Measurements from ENCODE around the gene CTNNA2.

Gene CTNNA2

GRCh38 chr2:80461505-80462197 is 948.8 kb downstream of the CTNNA2 start:
- no peak for DNase-seq

GRCh38 chr2:80462654-80463053 is 949.8 kb downstream of the CTNNA2 start:
- no peak for DNase-seq

DNA sequence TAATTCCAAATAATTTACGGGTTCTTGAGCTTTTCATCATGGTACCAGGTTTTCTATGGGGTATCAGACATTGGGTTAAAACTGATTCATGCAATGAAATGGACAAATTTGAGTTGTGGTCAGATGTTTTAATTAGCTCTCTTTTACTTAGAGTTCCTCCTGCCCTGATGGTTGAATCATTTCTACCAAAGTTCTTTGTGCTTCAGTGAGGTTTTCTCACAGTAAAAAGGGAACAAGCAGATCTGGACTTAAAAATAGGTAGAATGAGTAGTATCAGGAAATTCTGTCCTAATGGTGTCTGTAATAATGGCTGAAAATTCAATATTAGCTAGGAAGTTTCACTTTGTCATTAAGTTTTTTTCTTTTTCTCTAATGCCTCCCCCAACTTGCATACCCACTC is 951.4 kb downstream of the CTNNA2 start:
- DNase-seq, result no peak

DNA sequence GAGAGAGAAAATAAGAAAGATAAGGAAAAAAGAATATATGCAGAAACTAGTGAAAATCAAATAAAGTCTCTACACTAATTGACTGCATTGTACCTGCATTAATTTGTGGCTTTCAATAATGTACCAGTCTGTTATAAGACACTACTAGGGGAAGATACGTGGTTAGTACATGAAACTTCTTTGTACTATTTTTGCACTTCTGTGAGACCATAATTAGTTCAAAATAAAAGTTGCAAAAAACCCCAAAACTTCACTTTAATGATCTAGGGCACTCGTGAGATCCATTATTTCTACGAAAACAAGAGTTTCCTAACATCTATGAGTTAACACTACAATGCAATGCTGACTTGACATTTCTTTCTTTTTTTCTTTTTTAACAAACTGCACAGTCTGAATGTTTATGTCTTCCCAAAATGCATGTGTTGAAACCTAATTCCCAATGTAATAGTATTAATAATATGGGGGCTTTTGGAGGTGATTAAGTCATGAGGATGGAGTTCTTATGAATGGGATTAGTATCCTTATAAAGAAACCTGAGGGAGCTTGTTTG is 954.5 kb downstream of the CTNNA2 start:
- DNase-seq, result no peak

DNA sequence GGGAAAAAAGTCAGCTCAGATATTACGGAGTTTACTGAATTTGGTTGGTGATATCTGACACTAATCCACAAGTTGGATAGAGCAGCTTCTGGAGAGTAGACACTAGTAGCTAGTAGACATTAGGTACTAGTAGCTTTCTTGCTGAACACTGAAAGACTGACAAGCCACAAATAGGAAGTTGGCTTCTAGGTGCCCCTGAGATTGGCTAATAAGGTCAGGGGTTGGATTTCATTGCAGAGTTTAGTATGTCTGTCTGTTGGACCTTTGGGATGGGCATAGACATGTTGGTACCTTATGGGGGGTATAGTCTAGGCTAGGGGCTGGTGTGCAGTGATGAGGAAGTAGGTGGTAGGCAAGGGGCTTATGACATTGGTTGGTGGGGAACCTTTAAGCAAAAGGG is 956.6 kb downstream of the CTNNA2 start:
- DNase-seq, result no peak

GRCh38 chr2:80473069-80473468 is 960.2 kb downstream of the CTNNA2 start:
- no peak for DNase-seq

GRCh38 chr2:80473796-80474195 is 960.9 kb downstream of the CTNNA2 start:
- DNase-seq, result no peak

DNA sequence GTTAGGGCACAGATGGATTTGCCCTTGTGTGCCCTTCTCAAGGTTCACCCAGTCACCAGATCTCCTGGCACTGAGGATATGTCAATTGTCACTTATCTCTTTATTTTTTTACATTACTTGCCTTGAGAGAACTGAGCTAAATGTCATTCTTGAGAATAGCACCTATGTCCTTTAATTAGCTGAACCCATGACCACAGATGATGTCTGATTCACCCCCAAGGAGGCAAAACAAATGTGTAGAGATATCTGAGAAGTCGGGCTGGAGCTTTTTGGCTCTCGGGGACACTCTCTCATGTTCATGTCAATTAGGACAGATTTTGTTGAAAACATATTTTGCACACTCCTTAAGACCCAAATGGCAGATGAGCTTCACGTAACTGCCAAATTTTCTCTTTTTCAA is 963.1 kb downstream of the CTNNA2 start:
- no peak for DNase-seq

GRCh38 chr2:80476535-80477117 is 963.8 kb downstream of the CTNNA2 start:
- no peak for DNase-seq

GRCh38 chr2:80482276-80482675 is 969.4 kb downstream of the CTNNA2 start:
- no peak for DNase-seq

DNA sequence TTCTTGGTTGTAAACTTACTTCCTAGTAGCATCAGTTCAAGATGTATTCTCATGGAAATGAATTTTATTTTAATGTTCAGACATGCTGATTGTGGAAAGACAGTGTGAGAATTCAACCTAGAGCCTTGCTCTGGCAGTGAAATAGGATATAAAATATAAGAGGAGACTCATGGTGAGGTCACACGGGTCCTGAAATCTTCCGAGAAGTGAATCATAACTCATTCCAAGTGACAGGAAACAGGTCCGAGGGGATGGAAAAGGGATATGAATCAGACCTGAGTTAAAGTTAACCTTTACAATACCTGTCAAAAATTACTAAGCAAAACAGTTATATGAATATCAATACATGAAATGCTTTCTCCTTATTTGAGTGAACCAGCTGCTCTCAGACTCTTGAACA is 976.9 kb downstream of the CTNNA2 start:
- no peak for DNase-seq

- DNase-seq, result no peak
Measured at GRCh38 chr2:80490964-80491363, 978.1 kb downstream of the CTNNA2 start.

DNA sequence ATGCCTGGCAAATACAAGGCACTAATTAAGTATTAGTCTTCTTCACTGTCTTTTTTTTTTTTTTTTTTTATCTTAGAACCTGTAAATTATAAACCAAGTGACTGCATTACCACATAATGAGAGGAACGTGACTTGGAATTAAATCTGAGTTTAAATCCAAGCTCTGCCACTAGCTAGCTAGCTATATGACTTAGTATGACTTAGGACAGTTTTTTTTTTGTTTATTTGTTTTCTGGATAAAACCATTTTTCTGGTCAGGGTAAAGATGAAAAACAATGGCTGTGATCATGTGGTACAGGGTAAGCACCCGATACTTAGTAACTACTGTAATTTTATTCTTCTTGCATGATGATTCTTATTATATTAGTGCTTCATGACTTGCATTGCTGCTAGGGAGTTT is 983.5 kb downstream of the CTNNA2 start:
- no peak for DNase-seq

GRCh38 chr2:80496775-80497174 is 983.9 kb downstream of the CTNNA2 start:
- DNase-seq, result no peak

GRCh38 chr2:80499095-80499494 is 986.2 kb downstream of the CTNNA2 start:
- peak; percentile 70 for DNase-seq

GRCh38 chr2:80501874-80502624 is 989.2 kb downstream of the CTNNA2 start:
- DNase-seq, result no peak

DNA sequence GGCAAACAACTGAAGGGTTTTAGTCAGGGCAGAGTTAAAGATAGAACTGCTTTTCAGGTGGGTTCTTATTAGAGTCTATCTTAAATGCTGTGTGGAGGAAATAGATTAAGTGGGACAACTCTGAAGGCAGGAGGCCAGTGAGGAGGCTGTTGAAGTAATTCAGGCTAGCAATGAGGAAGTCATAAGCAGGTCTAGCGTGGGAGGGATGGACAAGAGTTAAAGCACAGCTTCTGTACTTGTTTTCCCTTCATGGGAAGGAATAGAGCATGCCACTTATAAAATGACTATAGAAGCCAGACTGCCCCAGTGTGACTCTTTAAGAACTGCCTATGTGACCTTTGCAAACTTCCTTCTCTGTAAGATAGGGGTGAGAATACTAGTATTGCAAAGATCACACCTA is 993.7 kb downstream of the CTNNA2 start:
- DNase-seq, result no peak

DNA sequence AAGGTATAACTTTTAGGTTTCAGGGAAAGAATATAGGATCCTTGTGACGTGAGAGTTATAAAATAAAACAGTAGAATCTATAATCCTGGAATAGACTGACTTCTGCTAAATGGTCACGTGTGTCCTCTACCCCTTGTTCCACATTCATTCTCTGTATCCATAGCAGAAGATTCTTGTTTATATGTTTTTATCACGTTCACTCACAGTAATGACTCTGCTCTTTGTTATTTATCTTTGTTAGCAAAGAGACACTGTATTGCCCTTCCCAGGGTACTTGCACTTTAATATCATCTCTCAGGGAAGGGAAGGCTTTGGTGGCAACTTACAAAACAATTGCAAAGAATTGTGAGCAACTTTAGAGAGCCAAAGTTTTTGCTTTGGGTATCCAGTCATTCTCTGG is 997.9 kb downstream of the CTNNA2 start:
- DNase-seq, result no peak

DNA sequence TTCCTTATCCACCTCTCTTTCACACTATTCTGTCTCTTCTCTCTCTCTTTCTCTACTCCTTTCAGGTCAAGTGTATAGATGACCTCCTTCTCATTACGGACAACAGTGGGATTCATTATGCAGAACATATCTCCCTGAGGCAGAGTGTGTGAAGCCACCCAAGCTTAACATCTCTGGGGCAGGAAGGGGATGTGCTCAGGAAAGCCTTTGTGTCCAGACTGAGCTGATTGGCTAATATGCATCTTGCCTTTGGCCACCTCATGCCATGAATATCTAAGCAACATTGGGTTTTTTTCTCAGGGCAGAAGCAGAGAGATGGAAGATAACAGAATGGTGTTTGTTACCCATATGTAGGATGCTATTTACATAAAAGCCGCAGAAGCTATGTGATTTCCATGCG is 1003.1 kb downstream of the CTNNA2 start:
- DNase-seq, result no peak

DNA sequence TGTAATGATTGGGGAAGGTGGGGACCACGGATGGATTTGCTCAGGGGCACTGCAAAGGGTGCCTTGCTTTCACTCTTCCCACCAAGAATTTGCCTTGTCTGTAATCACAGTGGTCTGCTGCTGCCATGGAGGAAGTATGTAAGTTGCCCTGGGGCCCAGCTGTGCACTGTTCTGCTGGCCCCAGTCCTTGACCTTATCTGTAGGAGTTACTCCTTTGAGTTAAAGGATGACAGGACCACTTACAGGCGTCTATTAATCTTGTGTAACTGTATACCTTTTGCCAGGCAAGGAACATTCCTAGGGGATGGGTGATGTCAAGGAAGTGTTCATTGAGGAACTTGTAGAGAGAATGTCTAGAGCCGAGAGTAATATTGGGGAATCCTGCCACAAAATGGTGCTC is 1004.5 kb downstream of the CTNNA2 start:
- no peak for DNase-seq

DNA sequence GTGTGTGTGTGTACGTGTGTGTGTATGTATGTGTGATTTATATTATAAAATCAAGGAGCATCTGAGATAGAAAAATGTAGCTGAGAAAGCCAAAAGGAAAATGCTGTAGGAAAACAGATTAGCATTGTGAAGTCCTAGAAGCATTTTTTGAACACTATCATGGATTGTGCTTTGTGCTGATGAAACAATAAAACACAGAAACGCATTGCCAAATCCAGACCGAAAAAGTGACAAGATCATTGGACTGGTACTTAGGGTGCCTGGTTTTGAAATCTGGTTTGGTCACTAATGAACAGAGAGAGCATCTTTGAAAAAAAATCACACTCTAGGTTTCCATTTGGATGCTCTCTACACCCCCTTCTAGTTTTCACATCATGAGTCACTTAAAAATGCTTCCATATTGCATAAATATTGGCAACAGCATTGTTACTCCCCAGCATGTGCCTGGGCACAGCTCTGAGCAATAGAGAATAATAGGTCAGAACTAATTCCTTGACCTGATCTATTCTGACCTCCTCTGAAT is 1006.3 kb downstream of the CTNNA2 start:
- no peak for DNase-seq

GRCh38 chr2:80519699-80520291 is 1006.9 kb downstream of the CTNNA2 start:
- no peak for DNase-seq

- DNase-seq, result no peak
Measured at GRCh38 chr2:80525152-80525551, 1012.3 kb downstream of the CTNNA2 start.
